HAP-1 (cell line): ENCODE results near the gene GRHPR.
"Not testable (repeated sequence)": the region's sequence is repeated elsewhere in the genome, so short reads cannot be mapped to it uniquely, and the experiment has no call there.

ENCODE experiments used
- DNase-seq, 2 experiments: peaks; one replicate each; pipeline ENCODE4 v3.0.0-alpha.2; 2016 to 2020; ENCODE audit warnings: low spot score in 2 of 2
- H3K27me3 ChIP-seq: fragments of 250-450 bp; sonication (Bioruptor Pico); 2 replicates; pipeline ENCODE4 v1.5.1; 2020; ENCODE audit warnings: low read depth, mild to moderate bottlenecking, moderate library complexity
- H3K36me3 ChIP-seq: fragments of 250-450 bp; sonication (Bioruptor Pico); replicated peaks from 2 replicates; pipeline ENCODE4 v1.5.1; 2020; ENCODE audit warnings: mild to moderate bottlenecking
- H3K4me1 ChIP-seq: fragments of 250-450 bp; sonication (Bioruptor Pico); 2 replicates; pipeline ENCODE4 v1.5.1; 2020; ENCODE audit warnings: mild to moderate bottlenecking
- H3K4me3 ChIP-seq: fragments of 250-450 bp; sonication (Bioruptor Pico); 2 replicates; pipeline ENCODE4 v1.5.1; 2020; ENCODE audit warnings: mild to moderate bottlenecking, moderate library complexity
- H3K9me3 ChIP-seq: fragments of 250-450 bp; sonication (Bioruptor Pico); 2 replicates; pipeline ENCODE4 v1.5.1; 2020; ENCODE audit warnings: mild to moderate bottlenecking, moderate library complexity
- in situ Hi-C: fragments of 300-500 bp; cut with MboI; formaldehyde crosslinking; loops from 3 replicates; pipeline ENCODE4 v1.14.3; 2020; ENCODE audit warnings: low sequenced_read_pairs, inconsistent platforms, mixed read lengths

GRHPR gene

DNA sequence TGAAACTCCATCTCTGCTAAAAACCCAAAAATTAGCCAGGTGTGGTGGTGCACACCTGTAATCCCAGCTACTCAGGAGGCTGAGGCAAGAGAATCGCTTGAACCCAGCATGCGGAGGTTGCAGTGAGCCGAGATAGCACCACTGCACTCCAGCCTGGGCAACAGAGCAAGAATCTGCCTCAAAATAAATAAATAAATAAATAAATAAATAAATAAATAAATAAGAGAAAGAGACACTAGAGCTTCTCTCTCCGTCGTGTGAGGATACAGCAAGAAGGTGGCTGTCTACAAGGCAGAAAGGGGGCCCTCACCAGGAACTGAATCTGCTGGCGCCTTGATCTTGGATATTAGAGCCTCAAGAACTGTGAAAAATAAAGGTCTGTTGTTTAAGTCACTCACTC lies 51.5 kb downstream of the GRHPR start:
- DNase-seq, in situ Hi-C loops, H3K27me3 ChIP-seq, H3K36me3 ChIP-seq, H3K4me3 ChIP-seq, H3K9me3 ChIP-seq: not testable (repeated sequence)
- peaks cover 12% of the 10 kb centered on the region; the same call in 1 of the 2 replicates for H3K4me1 ChIP-seq

DNA sequence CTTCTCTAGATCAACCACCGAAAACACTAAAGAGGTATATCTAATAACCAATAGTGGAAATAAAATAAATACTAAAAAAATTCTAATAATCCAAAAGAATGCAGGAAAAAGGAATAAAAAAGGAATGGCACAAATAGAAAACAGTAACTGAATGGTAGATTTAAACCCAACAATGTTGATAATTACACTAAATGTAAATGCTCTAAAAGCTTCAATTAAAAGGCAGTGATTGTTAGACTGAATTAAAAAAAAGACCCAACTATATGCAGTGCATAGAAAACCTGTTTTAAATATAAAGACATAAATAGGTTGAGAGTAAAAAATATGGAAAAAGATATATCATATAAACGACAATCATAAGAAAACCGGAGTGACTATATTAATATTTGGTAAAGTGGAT lies 51.9 kb downstream of the GRHPR start:
- no peaks in the 10 kb centered on the region for H3K36me3 ChIP-seq
- peaks cover 12% of the 10 kb centered on the region; the same call in 1 of the 2 replicates for H3K4me1 ChIP-seq
- in situ Hi-C loops = no loop called here
- DNase-seq = no peak
- no peaks in the 10 kb centered on the region for H3K27me3 ChIP-seq
- H3K9me3 ChIP-seq = peaks cover 9% of the 10 kb centered on the region
- no peak overlapping the region for H3K4me3 ChIP-seq

DNA sequence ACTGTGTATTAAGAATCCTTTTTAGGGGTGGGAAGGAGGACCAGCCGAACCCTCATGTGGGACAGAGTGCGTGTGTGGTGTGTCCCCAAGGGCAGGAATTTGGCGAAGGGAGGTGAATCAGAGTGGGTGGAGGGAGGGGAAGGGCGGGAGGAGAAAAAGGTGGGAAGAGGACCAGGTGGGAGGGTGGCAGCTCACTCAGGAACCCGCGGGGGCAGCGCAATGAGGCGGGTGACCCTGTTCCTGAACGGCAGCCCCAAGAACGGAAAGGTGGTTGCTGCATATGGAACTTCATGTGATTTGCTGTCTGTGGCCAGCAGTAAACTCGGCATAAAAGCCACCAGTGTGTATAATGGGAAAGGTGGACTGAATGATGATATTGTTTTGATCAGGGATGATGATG lies 54.4 kb downstream of the GRHPR start:
- in situ Hi-C loops = loop anchor here (25.0 kb wide), 1 partner anchor 885 kb away; no protein-coding TSS in a partner anchor

DNA sequence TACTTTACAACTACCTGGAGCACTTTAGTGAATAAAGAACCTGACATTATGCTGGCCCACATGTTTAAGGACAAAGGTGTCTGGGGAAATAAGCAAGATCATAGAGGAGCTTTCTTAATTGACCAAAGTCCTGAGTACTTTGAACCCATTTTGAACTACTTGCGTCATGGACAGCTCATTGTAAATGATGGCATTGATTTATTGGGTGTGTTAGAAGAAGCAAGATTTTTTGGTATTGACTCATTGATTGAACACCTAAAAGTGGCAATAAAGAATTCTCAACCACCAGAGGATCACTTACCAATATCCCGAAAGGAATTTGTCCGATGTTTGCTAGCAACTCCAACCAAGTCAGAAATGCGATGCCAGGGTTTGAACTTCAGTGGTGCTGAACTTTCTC lies 54.9 kb downstream of the GRHPR start:
- H3K36me3 ChIP-seq, H3K27me3 ChIP-seq, H3K4me1 ChIP-seq, DNase-seq, H3K9me3 ChIP-seq, H3K4me3 ChIP-seq: not testable (repeated sequence)
- in situ Hi-C loops = loop anchor here (25.0 kb wide), 1 partner anchor 885 kb away; no protein-coding TSS in a partner anchor

More for the DNA sequence above, 54.4 kb downstream of the GRHPR start:
- peaks cover 9% of the 10 kb centered on the region for H3K9me3 ChIP-seq
- no peak for DNase-seq
- no peaks in the 10 kb centered on the region for H3K36me3 ChIP-seq
- no peak overlapping the region for H3K4me3 ChIP-seq
- peaks cover 6% of the 10 kb centered on the region for H3K4me1 ChIP-seq
- no peaks in the 10 kb centered on the region for H3K27me3 ChIP-seq

DNA sequence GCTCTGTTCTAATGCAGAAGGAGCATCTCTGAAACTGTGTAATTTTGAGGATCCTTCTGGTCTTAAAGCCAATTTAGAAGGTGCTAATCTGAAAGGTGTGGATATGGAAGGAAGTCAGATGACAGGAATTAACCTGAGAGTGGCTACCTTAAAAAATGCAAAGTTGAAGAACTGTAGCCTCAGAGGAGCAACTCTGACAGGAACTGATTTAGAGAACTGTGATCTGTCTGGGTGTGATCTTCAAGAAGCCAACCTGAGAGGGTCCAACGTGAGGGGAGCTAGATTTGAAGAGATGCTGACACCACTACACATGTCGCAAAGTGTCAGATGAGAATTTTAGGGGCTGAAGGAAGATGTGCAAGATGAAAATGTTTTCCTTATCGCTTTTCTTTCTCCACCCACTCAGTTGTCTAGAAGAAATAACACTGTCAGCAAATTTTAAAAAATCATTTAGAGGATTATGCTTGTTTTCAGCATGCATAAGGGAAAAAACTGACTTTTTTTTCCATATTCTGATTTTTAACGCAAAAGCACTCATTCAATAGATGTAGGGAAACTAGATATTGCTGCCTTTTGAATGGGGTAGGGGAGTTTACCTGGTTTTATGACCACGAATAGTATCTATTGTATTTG lies 55.6 kb downstream of the GRHPR start:
- not testable (repeated sequence) for H3K36me3 ChIP-seq, H3K4me3 ChIP-seq, H3K4me1 ChIP-seq, DNase-seq, H3K27me3 ChIP-seq, H3K9me3 ChIP-seq
- in situ Hi-C loops = loop anchor here (25.0 kb wide), 1 partner anchor 884 kb away; no protein-coding TSS in a partner anchor

DNA sequence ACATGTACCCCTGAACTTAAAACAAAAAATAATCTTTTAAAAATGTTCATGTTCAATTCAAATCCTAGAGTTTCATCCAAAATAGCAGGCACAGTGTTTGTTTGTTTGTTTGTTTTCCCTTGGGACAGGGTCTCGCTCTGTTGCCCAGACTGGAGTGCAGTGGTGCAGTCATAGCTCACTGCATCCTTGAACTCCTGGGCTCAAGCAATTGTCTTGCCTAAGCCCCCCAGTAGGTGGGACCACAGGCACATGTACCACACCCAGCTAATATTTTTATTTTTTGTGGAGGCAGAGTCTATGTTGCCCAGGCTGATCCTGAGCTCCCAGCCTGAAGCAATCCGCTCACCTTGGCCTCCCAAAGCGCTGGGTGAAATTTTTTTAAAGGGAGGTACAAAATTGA lies 58.3 kb downstream of the GRHPR start:
- Histone ChIP-seq H3K27me3 (no peaks in the 10 kb centered on the region), H3K4me1 (peaks cover 6% of the 10 kb centered on the region), H3K9me3 (no peaks in the 10 kb centered on the region), H3K36me3 (no peaks in the 10 kb centered on the region), H3K4me3 (no peak overlapping the region)
- in situ Hi-C loops = loop anchor here (10.0 to 25.0 kb wide), 2 partner anchors 424 to 882 kb away; partner anchors contain the start of gene SLC25A51
- DNase-seq = no peak

DNA sequence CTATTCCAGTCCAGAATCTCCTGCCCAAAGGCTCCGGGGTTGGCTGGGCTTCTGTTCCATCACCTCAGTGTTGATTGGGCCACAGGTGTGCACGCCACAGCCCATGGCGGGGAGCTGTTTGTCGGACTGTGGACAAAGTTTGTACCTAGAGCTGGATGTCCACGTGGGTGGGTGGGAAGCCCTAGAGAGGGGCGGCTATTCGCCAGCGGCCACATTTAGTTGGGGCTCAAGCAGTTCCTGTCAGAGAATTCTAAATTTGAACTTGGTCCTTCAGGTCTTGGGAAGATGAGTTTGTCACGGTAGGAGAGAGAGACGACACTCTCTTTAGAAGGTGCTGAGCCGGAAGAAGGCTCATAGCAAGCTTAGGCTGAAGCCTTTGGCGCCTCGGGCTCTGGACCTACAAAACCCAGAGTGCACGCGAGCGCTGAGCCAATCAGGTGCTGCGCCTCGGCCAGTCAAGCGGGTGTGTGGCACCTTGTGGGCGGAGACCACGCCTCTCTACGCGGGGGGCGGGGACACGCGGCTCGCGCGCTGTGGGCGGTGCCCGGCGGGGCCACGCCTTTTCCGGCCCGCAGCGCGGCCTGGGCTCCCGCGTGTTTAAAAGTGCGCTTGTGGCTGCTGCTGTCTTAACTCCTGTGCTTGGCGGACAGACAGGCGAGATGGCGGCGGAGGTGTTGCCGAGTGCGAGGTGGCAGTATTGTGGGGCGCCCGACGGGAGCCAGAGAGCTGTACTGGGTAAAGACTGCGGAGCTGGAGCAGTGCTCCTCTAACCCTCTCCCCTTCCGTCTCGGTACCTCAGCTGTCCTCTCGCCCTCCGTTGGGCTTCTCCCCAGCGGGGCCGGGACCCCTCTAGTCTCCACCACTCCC lies 63.1 kb downstream of the GRHPR start, which contains the start of gene POLR1E:
TSS of gene POLR1E (plus strand) at position 560 of the 867 bp plus-strand sequence. CDS start at position 660, 100 bp downstream.
- Histone ChIP-seq H3K27me3 (no peaks in the 10 kb centered on the region), H3K4me3 (peak within 1 kb of the TSS; percentile 89), H3K36me3 (peaks cover 40% of the 10 kb centered on the region), H3K4me1 (peaks cover 15% of the 10 kb centered on the region), H3K9me3 (no peaks in the 10 kb centered on the region)
- in situ Hi-C loops = loop anchor here (10.0 to 25.0 kb wide), 2 partner anchors 419 to 877 kb away; partner anchors contain the start of gene SLC25A51
- peak; percentile 92 to 97 for DNase-seq

DNA sequence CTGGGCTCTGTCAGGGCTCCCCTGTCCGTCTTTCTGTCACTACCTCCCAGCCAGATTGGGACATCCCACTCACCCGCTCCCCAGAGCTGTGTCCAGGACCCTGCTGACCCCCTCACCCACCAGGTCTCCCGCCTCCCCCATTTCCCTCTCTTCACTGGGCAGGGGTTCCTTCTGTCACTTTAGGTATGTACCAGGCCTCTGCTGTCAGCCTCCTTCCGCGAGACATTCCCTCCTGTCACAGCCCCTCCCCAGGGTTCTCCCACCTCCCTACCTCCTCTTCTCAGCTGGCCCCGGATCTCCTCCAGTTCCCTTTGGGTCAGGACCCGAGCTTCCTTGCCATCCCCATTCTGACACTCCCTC lies 63.7 kb downstream of the GRHPR start:
- in situ Hi-C loops = loop anchor here (10.0 to 25.0 kb wide), 2 partner anchors 419 to 876 kb away; partner anchors contain the start of gene SLC25A51
- Histone ChIP-seq H3K27me3 (no peaks in the 10 kb centered on the region), H3K36me3 (peaks cover 46% of the 10 kb centered on the region), H3K4me1 (peaks cover 15% of the 10 kb centered on the region), H3K4me3 (peak overlapping the region; percentile 89), H3K9me3 (no peaks in the 10 kb centered on the region)
- peak in 1 of 2 experiments; percentile 22 for DNase-seq
